ENCODE measurements around the gene GAGE10. TPM values are rescaled to one million over a fixed set of nuclear protein-coding genes. Genes with fewer than 3 reads are reported as not detected.

GAGE10 gene
- total and polyA plus RNA-seq, 2 of the 8 experiments (the other 6 are each of a cell fraction or from before 2014, with no cell fraction given) = not detected

- H3K23me2 ChIP-seq (ENCODE audit: low read depth, low read length) = no peaks in the 10 kb centered on the region; the same call in 1 of the 2 replicates
- H4K20me1 ChIP-seq (replicated peaks in 1 of 2; ENCODE audit: control insufficient read depth in 1 of 2, insufficient read depth in 2 of 2, low read length in 2 of 2) = peaks cover 0 to 17% of the 10 kb centered on the region in 2 experiments
- FAIRE-seq (no peak), DNase-seq (ENCODE audit: low read depth in 1 of 2, low spot score in 2 of 2) (no peak)
- peak within 1 kb of the TSS; percentile 91 to 99 (median 97) for H3K9ac ChIP-seq (replicated peaks in 1 of 4; ENCODE audit: extremely low read depth in 1 of 4, low read depth in 3 of 4, low read length in 3 of 4)
- CTCF ChIA-PET (ENCODE audit: partially characterized antibody) = no interaction called here
- peak within 1 kb of the TSS; percentile 47 to 99 (median 73) for H3K4me3 ChIP-seq (ENCODE audit: extremely low read depth in 1 of 4, insufficient read depth in 2 of 4, low read depth in 3 of 4, low read length in 4 of 4)
- H3K4me1 ChIP-seq (replicated peaks in 1 of 4; ENCODE audit: control insufficient read depth in 3 of 4, insufficient read depth in 4 of 4, low read length in 3 of 4) = peaks cover 0 to 14% (median 5%) of the 10 kb centered on the region in 4 experiments; a peak in 4 of 7 replicates
- peak within 1 kb of the TSS; percentile 79 for H3K56ac ChIP-seq (replicated peaks; ENCODE audit: insufficient read length, low read depth, low read length)
- peak in 1 of 2 experiments; percentile 69; a peak in 2 of 3 replicates for TF ChIP-seq POLR2A (IDR thresholded peaks at IDR 0.05; ENCODE audit: control extremely low read depth in 1 of 2, low read depth in 2 of 2, low read length in 2 of 2)
- TF ChIP-seq, protein P1, sequence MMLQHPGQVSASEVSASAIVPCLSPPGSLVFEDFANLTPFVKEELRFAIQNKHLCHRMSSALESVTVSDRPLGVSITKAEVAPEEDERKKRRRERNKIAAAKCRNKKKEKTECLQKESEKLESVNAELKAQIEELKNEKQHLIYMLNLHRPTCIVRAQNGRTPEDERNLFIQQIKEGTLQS (IDR thresholded peaks at IDR 0.05; ENCODE audit: insufficient read depth, low read depth, low read length) = no peak
- TF ChIP-seq PHF8 (conservative IDR thresholded peaks at IDR 0.05; ENCODE audit: low read depth, low read length) = peak; percentile 81
- peak; percentile 9 for TF ChIP-seq KDM4A (IDR thresholded peaks at IDR 0.05; ENCODE audit: low read depth, low read length, severe bottlenecking)
- TF ChIP-seq YY1 (IDR thresholded peaks at IDR 0.05; ENCODE audit: low read depth, low read length) = peak; percentile 85
- peak; percentile 44; the same call in 1 of the 2 replicates for TF ChIP-seq TAF1 (IDR thresholded peaks at IDR 0.05; ENCODE audit: low read depth, low read length)
- H4K91ac ChIP-seq (replicated peaks; ENCODE audit: insufficient read length, low read length) = peak within 1 kb of the TSS; percentile 97
- peak within 1 kb of the TSS; percentile 95 for H3K18ac ChIP-seq (ENCODE audit: extremely low read depth, low read length)
- peak within 1 kb of the TSS; percentile 95 for H3K27ac ChIP-seq (ENCODE audit: low read depth, low read length)
- H3K14ac ChIP-seq (ENCODE audit: insufficient read length) = no peak within 1 kb of the TSS
- peaks cover 2% of the 10 kb centered on the region; the same call in 1 of the 2 replicates for H3K79me1 ChIP-seq (ENCODE audit: low read depth, low read length)
- no peak within 1 kb of the TSS for H2BK15ac ChIP-seq (ENCODE audit: low read length)
- POLR2A ChIA-PET (ENCODE audit: partially characterized antibody) = interaction anchor here (0.6 to 1.4 kb wide), 4 partner anchors 17 to 79 kb away, joined by 3 to 7 read pairs (median 4); no protein-coding TSS in a partner anchor
- H2BK120ac ChIP-seq (replicated peaks; ENCODE audit: low read depth, low read length) = no peak within 1 kb of the TSS
- no peaks in the 10 kb centered on the region for H3K9me3 ChIP-seq (ENCODE audit: insufficient read depth in 2 of 2, low read depth in 1 of 2, low read length in 1 of 2)
- 0 out of 2 replicates have a peak within 1 kb of the TSS, but pooled peaks have one; percentile 13 for H2AK5ac ChIP-seq (ENCODE audit: low read depth, low read length)
- H2AFZ ChIP-seq (ENCODE audit: low read length) = peak within 1 kb of the TSS; percentile 90; the same call in 1 of the 2 replicates
- peak within 1 kb of the TSS; percentile 99 for H2BK5ac ChIP-seq (ENCODE audit: low read depth, low read length)
- H3K23ac ChIP-seq (ENCODE audit: insufficient read length) = no peak within 1 kb of the TSS
- peak within 1 kb of the TSS; percentile 74 to 93 for H3K4me2 ChIP-seq (ENCODE audit: insufficient read depth in 1 of 2, low read depth in 2 of 2, low read length in 2 of 2)
- no CpG with 5 or more reads among the region's 70 CpGs for WGBS, 2 experiments (ENCODE audit: extremely low coverage in 1 of 2, insufficient coverage in 1 of 2, insufficient read length in 1 of 2, insufficient replicate concordance in 2 of 2, low coverage in 1 of 2, low lambda C conversion rate in 2 of 2, missing lambda C conversion rate in 1 of 2)
- H4K8ac ChIP-seq (ENCODE audit: extremely low read depth, insufficient read depth, low read length) = peak within 1 kb of the TSS; percentile 100
- H3K4ac ChIP-seq (replicated peaks; ENCODE audit: insufficient read length, low read depth, low read length) = peak within 1 kb of the TSS; percentile 91
- peaks cover 12 to 38% of the 10 kb centered on the region in 2 experiments; a peak in 3 of 4 replicates for H3K79me2 ChIP-seq (ENCODE audit: control insufficient read depth in 1 of 2, insufficient read depth in 2 of 2, low read length in 2 of 2)
- H2BK20ac ChIP-seq (ENCODE audit: low read length) = no peak within 1 kb of the TSS
- H2BK12ac ChIP-seq (ENCODE audit: low read depth, low read length) = peak within 1 kb of the TSS; percentile 95; the same call in 1 of the 2 replicates
- H4K5ac ChIP-seq (ENCODE audit: insufficient read length, low read depth, low read length) = peak within 1 kb of the TSS; percentile 99
- no peaks in the 10 kb centered on the region for H3K27me3 ChIP-seq (replicated peaks in 1 of 4; ENCODE audit: control insufficient read depth in 3 of 4, extremely low read depth in 1 of 4, insufficient read depth in 3 of 4, low read length in 3 of 4)
- H3K36me3 ChIP-seq (ENCODE audit: control insufficient read depth in 2 of 4, insufficient read depth in 4 of 4, low read length in 3 of 4) = no peaks in the 10 kb centered on the region
Measured at GRCh38 chrX:49269767-49270248, 33.6 kb upstream of the GAGE10 start, which contains the start of gene PPP1R3F. TSS of gene PPP1R3F (plus strand) at chrX:49269793. CDS start at chrX:49269870, 77 bp downstream.

All from H1 (cell line).